OCI-LY7 (cell line): ENCODE measurements around the gene RBM20. TPM values are rescaled to one million over a fixed set of nuclear protein-coding genes. Genes with fewer than 3 reads are reported as not detected.
A peak's percentile ranks its signal among the peaks of the same experiment; 100 is the strongest.

Experiments used
- BruUV-seq: library from RNA; stranded (reverse); fragments of 400-500 nt; replicated peaks from 2 replicates; lab custom pipeline; 2021; lab: Mats Ljungman, UMichigan
- CTCF ChIA-PET: fragments of 300-600 bp; sonication (Branson Sonifier 250); formaldehyde crosslinking; loops from one replicate; lab custom pipeline; 2022; ENCODE audit warnings: antibody characterized with exemption; ENCODE audit not compliant: unreplicated experiment; lab: Charles Lee
- POLR2A ChIA-PET: fragments of 300-600 bp; sonication (Branson Sonifier 250); formaldehyde crosslinking; loops from one replicate; lab custom pipeline; 2022; ENCODE audit warnings: antibody characterized with exemption; lab: Charles Lee
- DNase-seq: peaks from one replicate; pipeline ENCODE4 v3.0.0-alpha.2; 2015; ENCODE audit warnings: low spot score
- H2AFZ ChIP-seq: fragments of 200-600 bp; sonication (generic), shearing (Covaris generic); 2 replicates; pipeline ENCODE4 v1.6.1; 2014; ENCODE audit warnings: mild to moderate bottlenecking, antibody characterized with exemption, low read length, moderate library complexity
- H3K27ac ChIP-seq: fragments of 200-600 bp; sonication (generic); 2 replicates; pipeline ENCODE4 v1.5.1; 2014; ENCODE audit warnings: mixed run types, low read depth, mild to moderate bottlenecking, moderate library complexity, low read length, inconsistent platforms; ENCODE audit not compliant: poor library complexity, severe bottlenecking
- H3K36me3 ChIP-seq: fragments of 200-600 bp; sonication (generic); 2 replicates; pipeline ENCODE4 v1.6.1; 2014; ENCODE audit warnings: mild to moderate bottlenecking, antibody characterized with exemption, low read length, moderate library complexity, mixed read lengths; ENCODE audit not compliant: insufficient read depth
- H3K4me1 ChIP-seq: fragments of 200-600 bp; sonication (generic); 2 replicates; pipeline ENCODE4 v1.5.1; 2014; ENCODE audit warnings: mild to moderate bottlenecking, low read length; ENCODE audit not compliant: insufficient read depth, poor library complexity, severe bottlenecking
- H3K4me2 ChIP-seq: fragments of 200-600 bp; sonication (generic); 2 replicates; pipeline ENCODE4 v1.6.1; 2014; ENCODE audit warnings: mild to moderate bottlenecking, low read length
- H3K4me3 ChIP-seq: fragments of 200-600 bp; sonication (generic); 2 replicates; pipeline ENCODE4 v1.5.1; 2014; ENCODE audit warnings: mild to moderate bottlenecking, low read depth, low read length; ENCODE audit not compliant: poor library complexity, severe bottlenecking
- H3K79me2 ChIP-seq: fragments of 200-600 bp; sonication (generic); 2 replicates; pipeline ENCODE4 v1.6.1; 2016; ENCODE audit warnings: low read depth, mild to moderate bottlenecking, low read length, moderate library complexity, mixed read lengths; ENCODE audit not compliant: insufficient read depth
- H3K9me2 ChIP-seq: fragments of 200-600 bp; sonication (generic); 2 replicates; pipeline ENCODE4 v1.6.1; 2016; ENCODE audit warnings: mild to moderate bottlenecking, low read length, mixed read lengths; ENCODE audit not compliant: insufficient read depth
- H3K9me3 ChIP-seq: fragments of 200-600 bp; sonication (generic); 2 replicates; pipeline ENCODE4 v1.6.1; 2014; ENCODE audit warnings: mild to moderate bottlenecking, mixed run types, low read length, mixed read lengths
- H4K20me1 ChIP-seq: fragments of 200-600 bp; sonication (generic); 2 replicates; pipeline ENCODE4 v1.6.1; 2014; ENCODE audit warnings: mild to moderate bottlenecking, antibody characterized with exemption, low read length, moderate library complexity, mixed read lengths; ENCODE audit not compliant: insufficient read depth
- CTCF ChIP-seq: fragments of 200-600 bp; sonication (generic); conservative IDR thresholded peaks from 2 replicates; pipeline ENCODE4 v1.5.1; 2014; ENCODE audit warnings: mild to moderate bottlenecking, antibody characterized with exemption, low read length, moderate library complexity, mixed read lengths
- EZH2phosphoT487 ChIP-seq: fragments of 200-600 bp; sonication (generic); IDR thresholded peaks from 2 replicates; pipeline ENCODE4 v1.6.1; 2018; ENCODE audit warnings: low read depth, borderline replicate concordance, mild to moderate bottlenecking, mixed run types, antibody characterized with exemption, low read length, moderate library complexity, mixed read lengths
- intact Hi-C: fragments of 100-400 bp; cut with micrococcal nuclease; formaldehyde crosslinking; loops from one replicate; pipeline ENCODE4 v1.10.0; 2022; ENCODE audit not compliant: unreplicated experiment
- total RNA-seq, 2 experiments: library from RNA; depleted of rRNA in 1 of 2; stranded (reverse); fragments of >200 nt in 1 of 2; shearing (Covaris generic) in 1 of 2; gene quantifications; 2 replicates each; pipeline ENCODE4 v1.2.3, GENCODE V29; 2014 to 2022

Gene RBM20
- total RNA-seq, 2 experiments from 2014 or later = 0.35 to 1.0 TPM

- H4K20me1 ChIP-seq = no peaks in the 10 kb centered on the region
- H3K9me3 ChIP-seq = no peaks in the 10 kb centered on the region
- peak overlapping the region; percentile 75 for H2AFZ ChIP-seq
- H3K79me2 ChIP-seq = no peaks in the 10 kb centered on the region
- peak overlapping the region; percentile 61 for H3K4me3 ChIP-seq
- peak; percentile 82 for DNase-seq
- peak overlapping the region; percentile 81 for H3K4me2 ChIP-seq
- peak overlapping the region; percentile 92 for H3K27ac ChIP-seq
- CTCF ChIA-PET = no interaction called here
- no peaks in the 10 kb centered on the region for H3K9me2 ChIP-seq
- TF ChIP-seq EZH2phosphoT487 (no peak), CTCF (no peak)
- no peaks in the 10 kb centered on the region for H3K36me3 ChIP-seq
- H3K4me1 ChIP-seq = peaks cover 57% of the 10 kb centered on the region
- no TSS peak for BruUV-seq
- intact Hi-C loops = loop anchor here (1.0 to 5.0 kb wide), 3 partner anchors 52 to 417 kb away; no protein-coding TSS in a partner anchor
- POLR2A ChIA-PET = interaction anchor here (0.8 to 1.0 kb wide), 3 partner anchors 18 to 193 kb away, joined by 3 to 4 read pairs (median 3); no protein-coding TSS in a partner anchor
Observed at GRCh38 chr10:110724116-110724921, 80.2 kb downstream of the RBM20 start.

- H3K79me2 ChIP-seq = no peaks in the 10 kb centered on the region
- DNase-seq = no peak
- no peaks in the 10 kb centered on the region for H3K9me2 ChIP-seq
- no peaks in the 10 kb centered on the region for H3K9me3 ChIP-seq
- intact Hi-C loops = loop anchor here (1.0 to 5.0 kb wide), 4 partner anchors 53 to 418 kb away; no protein-coding TSS in a partner anchor
- CTCF ChIA-PET = interaction anchor here (1.2 kb wide), 1 partner anchor 18 kb away, joined by 4 read pairs; no protein-coding TSS in a partner anchor
- POLR2A ChIA-PET = interaction anchor here (0.5 to 1.0 kb wide), 3 partner anchors 17 to 288 kb away, joined by 3 read pairs; no protein-coding TSS in a partner anchor
- TF ChIP-seq EZH2phosphoT487 (no peak), CTCF (no peak)
- peak overlapping the region; percentile 61 for H3K4me3 ChIP-seq
- peak overlapping the region; percentile 92 for H3K27ac ChIP-seq
- H3K4me1 ChIP-seq = peaks cover 57% of the 10 kb centered on the region
- peak overlapping the region; percentile 81 for H3K4me2 ChIP-seq
- BruUV-seq = no TSS peak
- H4K20me1 ChIP-seq = no peaks in the 10 kb centered on the region
- no peaks in the 10 kb centered on the region for H3K36me3 ChIP-seq
- peak overlapping the region; percentile 75 for H2AFZ ChIP-seq
Observed at GRCh38 chr10:110724937-110725336, 80.8 kb downstream of the RBM20 start.
